Lower lobe of right lung (tissue), 2 donors: ENCODE data around the gene FGGY. TPM values are rescaled to one million over a fixed set of nuclear protein-coding genes. Genes with fewer than 3 reads are reported as not detected.

Source experiments
- ATAC-seq, 2 donors: fragments of 200-7000 bp; cut with Tn5 transposase; one replicate each; pipeline ENCODE4 v1.9.1; 2020 to 2022; ENCODE audit warnings: mild to moderate bottlenecking in 2 of 2, moderate library complexity in 2 of 2
- DNase-seq: peaks from one replicate; pipeline ENCODE4 v3.0.0-alpha.2; 2020
- H3K27ac ChIP-seq: fragments of 200-600 bp; one replicate; pipeline ENCODE4 v1.8.0; 2022
- H3K27me3 ChIP-seq: fragments of 200-600 bp; one replicate; pipeline ENCODE4 v1.8.0; 2022; ENCODE audit warnings: low read depth
- H3K36me3 ChIP-seq: fragments of 200-600 bp; one replicate; pipeline ENCODE4 v1.8.0; 2022; ENCODE audit warnings: mild to moderate bottlenecking
- H3K4me1 ChIP-seq: fragments of 200-600 bp; one replicate; pipeline ENCODE4 v1.8.0; 2022
- H3K4me3 ChIP-seq: fragments of 200-600 bp; one replicate; pipeline ENCODE4 v1.8.0; 2022; ENCODE audit warnings: mild to moderate bottlenecking
- H3K9me3 ChIP-seq: fragments of 200-600 bp; one replicate; pipeline ENCODE4 v1.8.0; 2022
- CTCF ChIP-seq: fragments of 200-600 bp; IDR thresholded peaks from one replicate; pipeline ENCODE4 v1.8.0; 2022; ENCODE audit warnings: antibody characterized with exemption, mild to moderate bottlenecking
- intact Hi-C: fragments of 100-400 bp; cut with DNase I; formaldehyde crosslinking; loops from one replicate; pipeline ENCODE4 v1.11.0; 2022
- total RNA-seq: library from RNA; stranded (reverse); fragmentation: NEBNext Ultra II Directional; extraction: Animal tissue kit (Norgen Biotek cat#: 25700); gene quantifications from one replicate; pipeline ENCODE4 v1.2.1, GENCODE V29; 2021
- donor health status: DM: no; HTN: yes; CAD: no; lungs with severe emphysema.

Gene FGGY
- total RNA-seq, 1 donor from 2014 or later, result 31.4 TPM

DNA sequence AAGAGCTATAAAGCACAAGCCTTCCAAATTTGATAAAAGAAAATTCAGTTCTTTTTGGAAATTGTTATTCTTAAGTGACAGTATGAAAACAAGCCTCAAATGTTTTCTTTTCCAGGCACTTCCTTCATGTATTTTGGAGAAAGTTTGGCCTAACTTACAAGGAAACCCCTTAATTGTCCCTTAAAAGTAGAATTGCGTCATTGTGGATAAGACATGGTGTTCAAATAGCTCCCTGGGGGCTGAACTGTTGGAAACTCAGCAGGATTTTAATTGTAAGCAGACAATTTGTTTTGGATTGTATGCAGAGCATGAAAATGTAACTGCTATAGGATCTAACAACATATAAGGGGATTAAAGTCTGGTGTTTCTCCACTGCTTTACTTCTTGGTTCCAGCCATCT lies 35.4 kb upstream of the FGGY start:
- H3K27ac ChIP-seq, result no peak overlapping the region
- H3K27me3 ChIP-seq, result no peaks in the 10 kb centered on the region
- H3K36me3 ChIP-seq, result no peaks in the 10 kb centered on the region
- no peak for ATAC-seq
- no peak for TF ChIP-seq CTCF
- peaks cover 5% of the 10 kb centered on the region for H3K4me1 ChIP-seq
- intact Hi-C loops, result no loop called here
- H3K9me3 ChIP-seq, result no peaks in the 10 kb centered on the region
- H3K4me3 ChIP-seq, result no peak overlapping the region
- no peak for DNase-seq

GRCh38 chr1:59262631-59263030 lies 34.3 kb upstream of the FGGY start:
- no peaks in the 10 kb centered on the region for H3K27me3 ChIP-seq
- no peaks in the 10 kb centered on the region for H3K9me3 ChIP-seq
- DNase-seq, result no peak
- intact Hi-C loops, result no loop called here
- no peak for ATAC-seq
- H3K36me3 ChIP-seq, result no peaks in the 10 kb centered on the region
- no peak overlapping the region for H3K4me3 ChIP-seq
- H3K27ac ChIP-seq, result no peak overlapping the region
- peaks cover 5% of the 10 kb centered on the region for H3K4me1 ChIP-seq
- TF ChIP-seq CTCF, result no peak

- intact Hi-C loops, result no loop called here
- Histone ChIP-seq H3K27me3 (no peaks in the 10 kb centered on the region), H3K27ac (no peak overlapping the region), H3K4me3 (no peak overlapping the region), H3K9me3 (no peaks in the 10 kb centered on the region), H3K4me1 (peaks cover 5% of the 10 kb centered on the region), H3K36me3 (no peaks in the 10 kb centered on the region)
- ATAC-seq (no peak), DNase-seq (no peak)
- TF ChIP-seq CTCF, result no peak
These were observed 33.8 kb upstream of the FGGY start for GRCh38 chr1:59263111-59263510.

GRCh38 chr1:59265622-59266021 lies 31.3 kb upstream of the FGGY start:
- H3K9me3 ChIP-seq, result no peaks in the 10 kb centered on the region
- intact Hi-C loops, result no loop called here
- DNase-seq, result no peak
- TF ChIP-seq CTCF, result no peak
- peaks cover 5% of the 10 kb centered on the region for H3K4me1 ChIP-seq
- H3K36me3 ChIP-seq, result no peaks in the 10 kb centered on the region
- no peak overlapping the region for H3K27ac ChIP-seq
- no peak overlapping the region for H3K4me3 ChIP-seq
- no peaks in the 10 kb centered on the region for H3K27me3 ChIP-seq
- no peak for ATAC-seq

- Histone ChIP-seq H3K9me3 (no peaks in the 10 kb centered on the region), H3K4me3 (no peak overlapping the region), H3K36me3 (no peaks in the 10 kb centered on the region), H3K27me3 (no peaks in the 10 kb centered on the region), H3K27ac (no peak overlapping the region), H3K4me1 (peaks cover under 1% of the 10 kb centered on the region)
- TF ChIP-seq CTCF, result no peak
- ATAC-seq (peak; percentile 57 to 65), DNase-seq (no peak)
- intact Hi-C loops, result no loop called here
These were observed 30.5 kb upstream of the FGGY start for GRCh38 chr1:59266180-59266926.
